ENCODE measurements around the gene CCDC124.

Gene CCDC124

GRCh38 chr19:17953316-17953801, 20.5 kb downstream of the CCDC124 start:
- H3K4me1 ChIP-seq (ENCODE audit: insufficient read depth, low read length) = peaks cover 49% of the 10 kb centered on the region
- no peaks in the 10 kb centered on the region for H3K9me3 ChIP-seq (ENCODE audit: low read length)
- H3K4me3 ChIP-seq (ENCODE audit: low read length) = peak overlapping the region; percentile 60
- no peak overlapping the region for H2AFZ ChIP-seq (ENCODE audit: low read depth, low read length)
- H3K27me3 ChIP-seq (ENCODE audit: insufficient read depth, low read length) = no peaks in the 10 kb centered on the region
- H3K36me3 ChIP-seq (ENCODE audit: insufficient read depth, low read length) = peaks cover 3% of the 10 kb centered on the region

- H3K4me1 ChIP-seq (ENCODE audit: insufficient read depth, low read length) = peaks cover 45% of the 10 kb centered on the region
- no peak overlapping the region for H2AFZ ChIP-seq (ENCODE audit: low read depth, low read length)
- no peaks in the 10 kb centered on the region for H3K27me3 ChIP-seq (ENCODE audit: insufficient read depth, low read length)
- H3K9me3 ChIP-seq (ENCODE audit: low read length) = no peaks in the 10 kb centered on the region
- peaks cover 3% of the 10 kb centered on the region for H3K36me3 ChIP-seq (ENCODE audit: insufficient read depth, low read length)
- no peak overlapping the region for H3K4me3 ChIP-seq (ENCODE audit: low read length)
Observed at GRCh38 chr19:17953869-17954268, 21.1 kb downstream of the CCDC124 start.

DNA sequence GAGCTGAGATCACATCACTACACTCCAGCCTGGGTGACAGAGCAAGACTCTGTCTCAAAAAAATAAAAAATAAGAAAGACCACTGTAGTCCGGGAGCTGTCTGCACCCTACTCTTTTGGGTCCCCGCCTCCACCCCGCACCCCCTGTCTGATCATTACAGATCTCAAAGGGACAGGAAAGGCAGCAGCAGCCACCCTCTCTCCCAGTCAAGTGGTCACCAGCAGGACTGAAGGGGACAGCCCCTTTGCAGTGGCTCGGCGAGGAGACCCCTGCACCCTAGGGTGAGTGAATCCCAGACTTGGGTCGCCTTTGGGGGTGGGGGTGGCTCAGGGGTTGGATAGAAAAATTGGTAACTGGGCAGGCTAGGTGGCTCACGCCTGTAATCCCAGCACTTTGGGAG, 21.6 kb downstream of the CCDC124 start:
- H3K4me3 ChIP-seq (ENCODE audit: low read length) = no peak overlapping the region
- no peaks in the 10 kb centered on the region for H3K27me3 ChIP-seq (ENCODE audit: insufficient read depth, low read length)
- H3K9me3 ChIP-seq (ENCODE audit: low read length) = no peaks in the 10 kb centered on the region
- no peak overlapping the region for H2AFZ ChIP-seq (ENCODE audit: low read depth, low read length)
- H3K4me1 ChIP-seq (ENCODE audit: insufficient read depth, low read length) = peaks cover 40% of the 10 kb centered on the region
- peaks cover 3% of the 10 kb centered on the region for H3K36me3 ChIP-seq (ENCODE audit: insufficient read depth, low read length)

GRCh38 chr19:17957149-17957849, 24.5 kb downstream of the CCDC124 start:
- no peaks in the 10 kb centered on the region for H3K27me3 ChIP-seq (ENCODE audit: insufficient read depth, low read length)
- H3K4me1 ChIP-seq (ENCODE audit: insufficient read depth, low read length) = peaks cover 14% of the 10 kb centered on the region
- H3K36me3 ChIP-seq (ENCODE audit: insufficient read depth, low read length) = peaks cover 7% of the 10 kb centered on the region
- H3K4me3 ChIP-seq (ENCODE audit: low read length) = no peak overlapping the region
- no peak overlapping the region for H2AFZ ChIP-seq (ENCODE audit: low read depth, low read length)
- no peaks in the 10 kb centered on the region for H3K9me3 ChIP-seq (ENCODE audit: low read length)

- Histone ChIP-seq H3K4me1 (ENCODE audit: insufficient read depth, low read length) (peaks cover 8% of the 10 kb centered on the region), H3K36me3 (ENCODE audit: insufficient read depth, low read length) (peaks cover 11% of the 10 kb centered on the region), H3K27me3 (ENCODE audit: insufficient read depth, low read length) (no peaks in the 10 kb centered on the region), H2AFZ (ENCODE audit: low read depth, low read length) (no peak overlapping the region), H3K9me3 (ENCODE audit: low read length) (no peaks in the 10 kb centered on the region), H3K4me3 (ENCODE audit: low read length) (no peak overlapping the region)
Observed at GRCh38 chr19:17957885-17958284, 25.1 kb downstream of the CCDC124 start.

DNA sequence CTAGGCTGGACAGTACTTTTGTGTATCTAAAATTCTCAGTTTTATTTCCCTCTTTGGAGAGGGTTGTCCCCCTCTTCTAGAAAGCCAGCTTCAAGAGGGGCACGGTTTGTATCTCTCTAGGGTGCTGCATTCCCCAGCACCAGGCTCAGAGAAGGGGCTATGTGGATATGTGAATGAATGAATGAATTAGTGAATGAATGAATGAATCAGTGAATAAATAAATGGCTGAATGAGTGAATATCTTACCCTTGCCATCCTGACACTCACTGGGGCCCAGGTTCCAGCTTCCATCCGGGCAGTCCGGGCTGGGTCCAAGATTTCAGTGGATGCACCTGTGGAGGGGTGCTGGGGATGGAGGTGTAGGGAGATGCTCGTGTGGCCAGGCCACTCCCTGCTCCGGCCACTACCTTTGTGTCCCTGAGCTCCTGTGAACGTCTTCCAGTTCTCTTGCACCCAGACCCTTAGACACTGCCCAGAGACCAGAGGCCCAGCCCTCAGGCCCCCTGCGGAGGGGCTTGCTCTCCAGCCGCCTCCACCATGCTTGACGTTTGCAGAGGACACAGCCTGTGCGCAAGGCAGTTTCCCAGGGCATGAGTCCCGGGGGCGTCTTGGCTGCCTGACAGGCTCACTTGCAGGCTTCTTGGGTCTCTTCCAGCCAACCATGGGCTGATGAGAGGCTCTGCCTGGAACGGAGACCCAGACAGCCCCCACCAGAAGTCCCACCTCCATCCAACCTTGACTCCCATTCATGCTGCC, 31.3 kb downstream of the CCDC124 start:
- no peak overlapping the region for H2AFZ ChIP-seq (ENCODE audit: low read depth, low read length)
- no peaks in the 10 kb centered on the region for H3K9me3 ChIP-seq (ENCODE audit: low read length)
- H3K4me1 ChIP-seq (ENCODE audit: insufficient read depth, low read length) = peaks cover 21% of the 10 kb centered on the region
- peaks cover 8% of the 10 kb centered on the region for H3K36me3 ChIP-seq (ENCODE audit: insufficient read depth, low read length)
- no peaks in the 10 kb centered on the region for H3K27me3 ChIP-seq (ENCODE audit: insufficient read depth, low read length)
- no peak overlapping the region for H3K4me3 ChIP-seq (ENCODE audit: low read length)

- Histone ChIP-seq H3K36me3 (ENCODE audit: insufficient read depth, low read length) (peaks cover 6% of the 10 kb centered on the region), H3K9me3 (ENCODE audit: low read length) (no peaks in the 10 kb centered on the region), H3K4me3 (ENCODE audit: low read length) (no peak overlapping the region), H2AFZ (ENCODE audit: low read depth, low read length) (no peak overlapping the region), H3K4me1 (ENCODE audit: insufficient read depth, low read length) (peaks cover 21% of the 10 kb centered on the region), H3K27me3 (ENCODE audit: insufficient read depth, low read length) (no peaks in the 10 kb centered on the region)
Observed at GRCh38 chr19:17965370-17966128, 32.7 kb downstream of the CCDC124 start.

DNA sequence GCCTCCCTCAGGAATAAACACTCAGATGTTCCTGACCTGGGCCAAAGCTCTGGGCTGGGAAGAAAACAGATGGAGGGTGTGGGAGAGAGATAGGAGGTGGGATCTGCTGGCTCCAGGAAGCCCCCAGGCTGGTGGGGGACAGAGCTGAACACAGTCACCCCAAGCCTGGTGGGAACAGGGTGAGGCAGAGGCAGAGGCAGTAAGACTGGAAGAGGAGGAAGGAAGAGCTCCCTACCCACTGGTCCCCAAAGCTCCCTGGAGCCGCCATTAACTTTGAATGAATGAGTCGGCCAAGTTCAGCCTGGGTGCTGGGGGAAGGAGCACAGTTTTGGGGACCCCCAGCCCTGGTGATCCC, 33.3 kb downstream of the CCDC124 start:
- Histone ChIP-seq H2AFZ (ENCODE audit: low read depth, low read length) (no peak overlapping the region), H3K9me3 (ENCODE audit: low read length) (no peaks in the 10 kb centered on the region), H3K4me3 (ENCODE audit: low read length) (no peak overlapping the region), H3K36me3 (ENCODE audit: insufficient read depth, low read length) (peaks cover 7% of the 10 kb centered on the region), H3K27me3 (ENCODE audit: insufficient read depth, low read length) (no peaks in the 10 kb centered on the region), H3K4me1 (ENCODE audit: insufficient read depth, low read length) (peaks cover 21% of the 10 kb centered on the region)

- no peaks in the 10 kb centered on the region for H3K27me3 ChIP-seq (ENCODE audit: insufficient read depth, low read length)
- peaks cover 21% of the 10 kb centered on the region for H3K4me1 ChIP-seq (ENCODE audit: insufficient read depth, low read length)
- no peaks in the 10 kb centered on the region for H3K9me3 ChIP-seq (ENCODE audit: low read length)
- H2AFZ ChIP-seq (ENCODE audit: low read depth, low read length) = no peak within 1 kb of the TSS
- H3K36me3 ChIP-seq (ENCODE audit: insufficient read depth, low read length) = peaks cover 8% of the 10 kb centered on the region
- H3K4me3 ChIP-seq (ENCODE audit: low read length) = peak within 1 kb of the TSS; percentile 54
Observed at GRCh38 chr19:17966550-17967256, 33.9 kb downstream of the CCDC124 start, which contains the start of gene KCNN1. TSS of gene KCNN1 (plus strand) at chr19:17967107. CDS start at chr19:17973889, 6,782 bp downstream.

- Histone ChIP-seq H3K36me3 (ENCODE audit: insufficient read depth, low read length) (peaks cover 7% of the 10 kb centered on the region), H3K4me3 (ENCODE audit: low read length) (peak overlapping the region; percentile 54), H2AFZ (ENCODE audit: low read depth, low read length) (no peak overlapping the region), H3K4me1 (ENCODE audit: insufficient read depth, low read length) (peaks cover 21% of the 10 kb centered on the region), H3K9me3 (ENCODE audit: low read length) (no peaks in the 10 kb centered on the region), H3K27me3 (ENCODE audit: insufficient read depth, low read length) (no peaks in the 10 kb centered on the region)
Observed at GRCh38 chr19:17967257-17968051, 34.6 kb downstream of the CCDC124 start.

DNA sequence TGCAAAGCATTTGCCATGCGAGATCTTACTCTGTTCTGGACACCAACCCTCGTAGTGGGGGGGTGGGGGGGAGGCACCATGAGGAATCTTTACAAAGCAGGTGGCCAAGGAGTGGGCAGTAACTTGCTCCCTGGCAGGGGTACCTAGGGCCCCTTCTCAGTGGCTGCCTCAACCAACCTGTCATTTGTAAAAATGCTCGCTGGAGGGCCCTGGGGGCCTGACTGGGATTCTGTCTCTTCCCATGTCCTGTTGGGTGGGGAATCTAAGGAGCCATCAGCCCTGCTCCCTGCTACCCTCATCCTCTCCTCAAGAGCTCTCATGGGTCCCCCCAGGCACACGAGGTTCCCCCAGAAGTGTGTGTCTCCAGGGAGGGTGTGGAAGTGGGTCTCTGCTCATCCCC, 35.5 kb downstream of the CCDC124 start:
- H3K9me3 ChIP-seq (ENCODE audit: low read length) = no peaks in the 10 kb centered on the region
- H2AFZ ChIP-seq (ENCODE audit: low read depth, low read length) = no peak overlapping the region
- H3K4me3 ChIP-seq (ENCODE audit: low read length) = no peak overlapping the region
- H3K36me3 ChIP-seq (ENCODE audit: insufficient read depth, low read length) = peaks cover 4% of the 10 kb centered on the region
- peaks cover 21% of the 10 kb centered on the region for H3K4me1 ChIP-seq (ENCODE audit: insufficient read depth, low read length)
- no peaks in the 10 kb centered on the region for H3K27me3 ChIP-seq (ENCODE audit: insufficient read depth, low read length)

Measured in neuron (in vitro differentiated cells).